PFSK-1 (cell line): ENCODE results near the gene PKN2. TPM values are rescaled to one million over a fixed set of nuclear protein-coding genes. Genes with fewer than 3 reads are reported as not detected.

ENCODE experiments used
- FOXP2 ChIP-seq: optimal IDR thresholded peaks from 2 replicates; pipeline ENCODE3; 2011; ENCODE audit warnings: borderline replicate concordance, control low read depth, inconsistent platforms; ENCODE audit not compliant: insufficient read depth; ENCODE audit errors: extremely low read length, extremely low read depth
- POLR2AphosphoS5 ChIP-seq: IDR thresholded peaks from 2 replicates; pipeline ENCODE4 v1.6.1; 2012; ENCODE audit warnings: low read depth, mild to moderate bottlenecking, control low read depth, low read length, moderate library complexity
- REST ChIP-seq, 2 experiments: IDR thresholded peaks; 2 replicates each; pipeline versions ENCODE4 v1.6.1 to v1.8.0; 2011 to 2012; ENCODE audit warnings: low read depth in 2 of 2, low read length in 2 of 2, control low read depth in 1 of 2, inconsistent platforms in 1 of 2, mild to moderate bottlenecking in 1 of 2, moderate library complexity in 1 of 2; ENCODE audit not compliant: insufficient read depth in 1 of 2
- SIN3A ChIP-seq: IDR thresholded peaks from 2 replicates; pipeline ENCODE4 v1.6.1; 2012; ENCODE audit warnings: mild to moderate bottlenecking, low read length, moderate library complexity, borderline replicate concordance; ENCODE audit not compliant: insufficient read depth
- TAF1 ChIP-seq: IDR thresholded peaks from 2 replicates; pipeline ENCODE4 v1.6.1; 2012; ENCODE audit warnings: low read length, control low read depth, borderline replicate concordance; ENCODE audit not compliant: insufficient read depth
- polyA plus RNA-seq: library from polyadenylated mRNA; unstranded; fragments of >200 nt; gene quantifications from one replicate; pipeline ENCODE4 v1.2.1, GENCODE V29; 2012; ENCODE audit warnings: low read depth, missing spikeins; ENCODE audit not compliant: insufficient read length

The PKN2 gene
- polyA plus RNA-seq = 10.3 TPM

GRCh38 chr1:88683541-88684481, at the start of gene PKN2:
TSS of gene PKN2 (plus strand) at chr1:88684273. CDS start at chr1:88684581, 308 bp downstream.
- TF ChIP-seq TAF1 (peak; percentile 88; the same call in 1 of the 2 replicates), POLR2AphosphoS5 (peak; percentile 92), SIN3A (no peak), FOXP2 (peak; percentile 90), REST (IDR thresholded peaks at IDR 0.05; ENCODE audit: insufficient read depth in 1 of 2, low read depth in 2 of 2, low read length in 2 of 2) (0 out of 4 replicates have a peak, but pooled peaks of 1 of the 2 experiments have one; percentile 20)

DNA sequence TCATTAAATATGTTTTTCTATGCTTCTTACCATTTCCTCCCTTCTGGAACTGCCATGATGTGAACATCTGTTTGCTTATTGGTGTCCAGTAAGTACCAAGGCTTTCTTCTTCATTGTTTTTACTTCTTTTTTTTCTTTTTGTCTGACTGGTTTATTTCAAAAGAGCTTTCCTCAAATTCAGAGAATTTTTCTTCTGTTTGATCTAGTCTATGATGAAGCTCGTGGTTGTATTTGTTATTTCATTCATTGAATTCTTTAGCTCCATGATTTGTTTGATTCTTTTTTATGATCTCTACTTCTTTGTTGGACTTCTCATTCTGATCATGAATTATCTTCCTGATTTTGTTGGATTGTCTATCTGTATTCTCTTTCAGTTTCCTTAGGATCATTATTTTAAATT, 49.5 kb upstream of the PKN2 start:
- TF ChIP-seq POLR2AphosphoS5 (no peak), TAF1 (no peak), SIN3A (no peak), FOXP2 (no peak), REST (IDR thresholded peaks at IDR 0.05; ENCODE audit: insufficient read depth in 1 of 2, low read depth in 2 of 2, low read length in 2 of 2) (no peak)

DNA sequence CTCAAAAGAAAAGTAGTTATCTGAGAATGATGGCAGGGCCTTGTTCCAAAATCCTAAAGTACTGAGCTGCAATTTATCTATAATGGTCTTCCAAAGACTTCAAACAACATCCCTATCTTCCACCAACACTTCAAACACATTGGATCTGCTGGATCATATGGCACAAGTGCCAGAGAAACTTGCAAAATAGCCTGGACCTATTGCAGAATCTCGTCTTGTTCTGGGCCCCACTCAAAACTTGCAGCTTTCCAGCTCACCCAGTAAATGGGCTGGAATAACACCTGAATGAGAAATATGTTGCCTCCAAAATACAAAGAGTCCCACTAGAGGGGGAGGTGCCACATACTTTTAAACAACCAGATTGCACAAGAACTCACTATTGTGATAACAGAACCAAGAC, 44.0 kb upstream of the PKN2 start:
- TF ChIP-seq REST (IDR thresholded peaks at IDR 0.05; ENCODE audit: insufficient read depth in 1 of 2, low read depth in 2 of 2, low read length in 2 of 2) (no peak), POLR2AphosphoS5 (no peak), TAF1 (no peak), FOXP2 (no peak), SIN3A (no peak)

- TF ChIP-seq FOXP2 = no peak
- no peak for TF ChIP-seq TAF1
- no peak for TF ChIP-seq POLR2AphosphoS5
- no peak for TF ChIP-seq SIN3A
- TF ChIP-seq REST (IDR thresholded peaks at IDR 0.05; ENCODE audit: insufficient read depth in 1 of 2, low read depth in 2 of 2, low read length in 2 of 2) = no peak
These were observed 38.2 kb upstream of the PKN2 start for GRCh38 chr1:88645886-88646285.
